GM10266 (cell line): ENCODE results near the gene NDUFA8.

Experiments
- DNase-seq: peaks from one replicate; pipeline ENCODE4 v3.0.0; 2012; ENCODE audit errors: extremely low spot score
- TF ChIP-seq, protein P1 (sequence below): IDR thresholded peaks from 2 replicates; pipeline ENCODE4 v1.5.1; 2012; ENCODE audit warnings: mild to moderate bottlenecking, low read depth; ENCODE audit not compliant: control insufficient read depth, insufficient read depth; ENCODE audit errors: missing control alignments

Gene NDUFA8

DNA sequence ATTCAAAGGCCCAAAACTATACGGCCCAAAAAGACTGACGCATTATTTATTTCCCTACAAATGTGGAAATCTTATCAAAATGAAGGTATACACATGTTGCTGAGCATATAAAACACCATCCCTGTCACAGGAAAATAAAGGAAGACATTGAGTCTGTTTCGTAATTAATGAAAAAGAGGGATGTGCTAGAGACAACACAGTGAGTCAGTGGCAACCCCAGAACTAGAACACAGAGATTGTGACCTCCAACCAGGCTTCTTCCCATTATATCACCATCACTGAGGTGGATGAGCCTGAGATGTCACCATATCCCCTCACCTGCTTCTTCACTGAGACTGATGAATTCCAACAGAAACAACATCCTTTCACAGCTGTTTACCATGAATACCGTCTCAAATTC is 3.8 kb downstream of the NDUFA8 start:
- TF ChIP-seq, protein P1, sequence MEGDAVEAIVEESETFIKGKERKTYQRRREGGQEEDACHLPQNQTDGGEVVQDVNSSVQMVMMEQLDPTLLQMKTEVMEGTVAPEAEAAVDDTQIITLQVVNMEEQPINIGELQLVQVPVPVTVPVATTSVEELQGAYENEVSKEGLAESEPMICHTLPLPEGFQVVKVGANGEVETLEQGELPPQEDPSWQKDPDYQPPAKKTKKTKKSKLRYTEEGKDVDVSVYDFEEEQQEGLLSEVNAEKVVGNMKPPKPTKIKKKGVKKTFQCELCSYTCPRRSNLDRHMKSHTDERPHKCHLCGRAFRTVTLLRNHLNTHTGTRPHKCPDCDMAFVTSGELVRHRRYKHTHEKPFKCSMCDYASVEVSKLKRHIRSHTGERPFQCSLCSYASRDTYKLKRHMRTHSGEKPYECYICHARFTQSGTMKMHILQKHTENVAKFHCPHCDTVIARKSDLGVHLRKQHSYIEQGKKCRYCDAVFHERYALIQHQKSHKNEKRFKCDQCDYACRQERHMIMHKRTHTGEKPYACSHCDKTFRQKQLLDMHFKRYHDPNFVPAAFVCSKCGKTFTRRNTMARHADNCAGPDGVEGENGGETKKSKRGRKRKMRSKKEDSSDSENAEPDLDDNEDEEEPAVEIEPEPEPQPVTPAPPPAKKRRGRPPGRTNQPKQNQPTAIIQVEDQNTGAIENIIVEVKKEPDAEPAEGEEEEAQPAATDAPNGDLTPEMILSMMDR = no peak

DNA sequence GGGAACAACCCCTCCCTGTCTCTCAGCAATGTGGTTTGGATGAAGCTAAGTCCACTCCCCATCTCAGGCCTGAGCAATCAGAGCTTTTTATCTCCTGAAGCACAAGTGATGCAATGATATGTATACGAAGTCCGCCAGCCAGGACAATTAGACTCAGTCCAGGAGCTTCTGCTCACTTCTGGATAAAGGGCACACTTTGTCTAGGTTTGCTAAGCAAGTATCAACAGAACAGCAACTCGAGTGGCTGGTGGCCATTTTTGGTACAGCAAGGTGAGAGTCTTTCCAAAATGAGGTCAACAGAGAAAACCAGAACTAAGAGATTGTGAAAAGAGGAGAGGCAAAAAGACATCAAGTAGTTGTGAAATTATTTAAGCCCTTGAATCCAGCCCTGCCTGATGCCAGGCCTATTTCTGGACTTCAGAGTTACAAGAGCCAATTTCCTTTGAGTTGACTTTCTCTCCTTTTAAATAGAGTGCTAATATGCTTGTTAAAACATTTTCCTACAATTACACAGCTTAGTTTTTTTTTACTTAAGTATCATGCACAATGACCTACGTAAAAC is 8.2 kb downstream of the NDUFA8 start:
- no peak for DNase-seq
- TF ChIP-seq, protein P1 = no peak

More for the DNA sequence above, 3.8 kb downstream of the NDUFA8 start:
- no peak for DNase-seq

DNA sequence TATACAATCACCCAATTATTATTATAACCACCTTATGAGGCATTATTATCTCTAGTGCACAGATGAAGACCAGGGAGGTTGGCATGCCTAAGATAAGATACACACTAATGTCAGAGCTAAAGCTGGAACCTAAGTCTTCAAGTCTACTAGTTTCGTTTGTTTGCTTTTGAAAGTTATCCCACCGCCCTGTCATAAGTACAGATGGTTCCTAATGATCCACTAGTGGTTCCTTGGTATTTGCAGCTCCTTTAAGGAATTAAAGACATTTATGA is 14.1 kb downstream of the NDUFA8 start:
- DNase-seq = no peak
- TF ChIP-seq, protein P1 = no peak

- DNase-seq = no peak
- TF ChIP-seq, protein P1 = peak; percentile 44
Measured at GRCh38 chr9:122144836-122145591, 14.6 kb downstream of the NDUFA8 start.

DNA sequence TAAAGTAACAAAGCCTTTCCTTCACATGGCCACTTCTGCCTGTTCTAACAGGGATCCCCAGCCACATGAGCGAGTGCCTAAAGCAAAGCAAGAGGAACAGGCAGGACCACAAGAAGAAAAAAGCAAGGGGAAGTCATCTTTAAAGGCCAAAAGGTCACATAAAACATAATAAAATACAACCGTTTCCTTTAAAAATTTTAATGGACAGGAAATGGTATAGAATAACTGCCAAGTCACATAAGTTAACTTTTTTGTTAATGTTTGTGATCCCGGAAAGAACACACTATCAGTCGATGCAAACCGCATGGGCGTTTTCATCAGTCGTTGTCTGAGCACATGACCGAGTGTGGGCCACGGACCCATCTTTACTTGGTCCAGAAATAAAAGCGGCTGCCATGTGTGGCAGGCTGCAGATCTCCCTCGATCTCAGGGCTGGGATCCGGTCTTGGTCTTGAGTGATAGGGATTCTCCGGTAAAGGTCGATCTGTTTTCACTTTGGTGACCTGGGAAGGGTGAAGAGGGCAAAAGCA is 15.6 kb downstream of the NDUFA8 start:
- no peak for DNase-seq
- TF ChIP-seq, protein P1 = no peak

DNA sequence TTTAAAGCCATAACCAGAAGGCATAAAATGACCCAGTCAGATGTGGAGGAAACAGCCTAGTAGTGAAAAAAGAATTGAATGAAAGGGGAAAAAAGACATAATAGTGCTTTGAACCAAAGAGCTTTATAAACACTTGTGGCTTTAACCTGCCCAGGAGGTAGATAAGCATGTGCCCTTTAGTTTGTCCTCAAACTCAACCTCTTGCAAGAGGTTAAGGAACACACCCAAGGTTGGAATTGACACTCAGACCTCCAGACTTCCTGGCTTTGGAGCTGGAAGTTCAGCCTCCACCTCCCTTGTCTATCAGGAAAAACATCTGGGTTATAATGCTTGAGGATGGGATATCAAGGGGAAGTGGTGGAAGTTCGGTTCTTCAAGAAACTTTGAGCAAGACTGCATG is 16.3 kb downstream of the NDUFA8 start:
- TF ChIP-seq, protein P1 = no peak

GRCh38 chr9:122141671-122142070 is 17.9 kb downstream of the NDUFA8 start:
- DNase-seq = no peak
- TF ChIP-seq, protein P1 = no peak

More for the DNA sequence above, 16.3 kb downstream of the NDUFA8 start:
- no peak for DNase-seq
